Measurements from ENCODE around the gene SFRP2.

DNA sequence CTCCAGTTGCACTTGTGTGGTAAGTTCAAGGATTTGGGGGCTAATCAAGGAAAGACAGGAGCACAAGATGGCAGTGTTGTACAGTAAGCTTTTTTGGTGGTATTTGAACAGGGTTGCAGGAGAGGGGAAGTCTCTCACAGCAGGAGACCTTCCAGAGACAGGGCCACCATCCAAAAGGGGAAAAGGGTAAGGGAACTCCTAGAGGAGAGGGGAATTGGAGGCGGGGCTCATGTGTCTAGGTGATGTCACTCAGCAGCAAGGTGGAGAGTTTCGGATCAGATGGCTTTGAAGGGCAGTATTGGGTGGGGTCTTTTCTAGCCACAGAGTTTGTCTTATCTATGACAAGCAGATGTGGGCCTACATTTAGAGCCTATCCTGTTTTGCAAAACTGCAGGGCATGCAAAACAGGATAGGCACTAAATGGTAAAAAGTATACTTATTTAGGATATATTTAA lies 15.6 kb downstream of the SFRP2 start:
- TF ChIP-seq, protein P1, sequence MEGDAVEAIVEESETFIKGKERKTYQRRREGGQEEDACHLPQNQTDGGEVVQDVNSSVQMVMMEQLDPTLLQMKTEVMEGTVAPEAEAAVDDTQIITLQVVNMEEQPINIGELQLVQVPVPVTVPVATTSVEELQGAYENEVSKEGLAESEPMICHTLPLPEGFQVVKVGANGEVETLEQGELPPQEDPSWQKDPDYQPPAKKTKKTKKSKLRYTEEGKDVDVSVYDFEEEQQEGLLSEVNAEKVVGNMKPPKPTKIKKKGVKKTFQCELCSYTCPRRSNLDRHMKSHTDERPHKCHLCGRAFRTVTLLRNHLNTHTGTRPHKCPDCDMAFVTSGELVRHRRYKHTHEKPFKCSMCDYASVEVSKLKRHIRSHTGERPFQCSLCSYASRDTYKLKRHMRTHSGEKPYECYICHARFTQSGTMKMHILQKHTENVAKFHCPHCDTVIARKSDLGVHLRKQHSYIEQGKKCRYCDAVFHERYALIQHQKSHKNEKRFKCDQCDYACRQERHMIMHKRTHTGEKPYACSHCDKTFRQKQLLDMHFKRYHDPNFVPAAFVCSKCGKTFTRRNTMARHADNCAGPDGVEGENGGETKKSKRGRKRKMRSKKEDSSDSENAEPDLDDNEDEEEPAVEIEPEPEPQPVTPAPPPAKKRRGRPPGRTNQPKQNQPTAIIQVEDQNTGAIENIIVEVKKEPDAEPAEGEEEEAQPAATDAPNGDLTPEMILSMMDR (conservative IDR thresholded peaks at IDR 0.05; ENCODE audit: low read depth, low read length), result no peak
- no peak for TF ChIP-seq RAD21 (IDR thresholded peaks at IDR 0.05; ENCODE audit: low read length)
- TF ChIP-seq RCOR1 (IDR thresholded peaks at IDR 0.05; ENCODE audit: insufficient replicate concordance, low read length), result no peak
- TF ChIP-seq MAFK (IDR thresholded peaks at IDR 0.05; ENCODE audit: low read depth, low read length), result no peak
- TF ChIP-seq, protein P2, sequence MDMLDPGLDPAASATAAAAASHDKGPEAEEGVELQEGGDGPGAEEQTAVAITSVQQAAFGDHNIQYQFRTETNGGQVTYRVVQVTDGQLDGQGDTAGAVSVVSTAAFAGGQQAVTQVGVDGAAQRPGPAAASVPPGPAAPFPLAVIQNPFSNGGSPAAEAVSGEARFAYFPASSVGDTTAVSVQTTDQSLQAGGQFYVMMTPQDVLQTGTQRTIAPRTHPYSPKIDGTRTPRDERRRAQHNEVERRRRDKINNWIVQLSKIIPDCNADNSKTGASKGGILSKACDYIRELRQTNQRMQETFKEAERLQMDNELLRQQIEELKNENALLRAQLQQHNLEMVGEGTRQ (IDR thresholded peaks at IDR 0.05; ENCODE audit: low read depth, low read length), result no peak
- no peak for TF ChIP-seq POLR2A (IDR thresholded peaks at IDR 0.05; ENCODE audit: low read depth, low read length)
